ENCODE results near the gene ZNF343. TPM values are rescaled to one million over a fixed set of nuclear protein-coding genes. Genes with fewer than 3 reads are reported as not detected.

ZNF343 gene
- total RNA-seq, 1 experiment from 2014 or later, result 12.0 TPM

DNA sequence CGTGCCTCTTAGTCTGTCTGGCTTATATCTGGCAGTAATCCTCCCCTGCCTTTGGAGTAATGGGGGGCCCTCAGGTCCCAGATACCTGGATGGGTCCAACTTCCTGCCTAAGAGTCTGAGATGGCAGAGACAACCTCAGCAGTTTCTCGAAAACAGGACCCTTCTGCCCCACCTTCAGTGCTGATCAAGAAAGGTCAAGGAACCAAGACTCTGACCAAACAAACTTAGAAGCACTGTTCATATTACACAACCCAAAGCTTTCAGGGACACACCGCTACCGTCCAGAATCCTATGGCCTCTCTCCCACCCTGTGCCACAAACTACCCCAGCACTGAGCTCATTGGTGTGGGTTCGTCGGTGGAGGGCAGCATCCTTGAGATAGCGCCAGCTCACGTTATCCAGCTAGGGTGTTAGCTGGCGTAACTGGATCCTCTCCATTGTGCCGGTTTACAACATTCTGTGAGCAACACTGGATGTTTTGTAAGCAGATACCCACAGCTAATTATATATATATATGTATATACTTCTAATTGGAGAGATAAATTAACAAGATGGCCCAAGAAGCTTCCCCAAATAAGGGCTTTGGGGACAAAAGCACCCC, 20.1 kb upstream of the ZNF343 start:
- POLR2A ChIA-PET, result no interaction called here
- no peak overlapping the region for H3K27ac ChIP-seq (ENCODE audit: low read depth, low read length)
- intact Hi-C loops (cut with micrococcal nuclease), result no loop called here
- DNase-seq (ENCODE audit: low read depth, low spot score), result no peak
- no peak overlapping the region for H3K4me2 ChIP-seq (ENCODE audit: low read length)
- H3K4me1 ChIP-seq (ENCODE audit: control insufficient read depth in 1 of 2, insufficient read depth in 2 of 2, low read length in 2 of 2), result peaks cover 3 to 16% of the 10 kb centered on the region in 2 experiments; a peak in 3 of 4 replicates
- no peaks in the 10 kb centered on the region for H3K79me2 ChIP-seq (ENCODE audit: insufficient read depth, low read length)
- no peaks in the 10 kb centered on the region for H3K9me3 ChIP-seq (ENCODE audit: control insufficient read depth in 1 of 2, insufficient read depth in 1 of 2, low read depth in 1 of 2, low read length in 2 of 2)
- no peaks in the 10 kb centered on the region for H4K20me1 ChIP-seq (ENCODE audit: insufficient read depth)
- no peaks in the 10 kb centered on the region for H3K27me3 ChIP-seq (ENCODE audit: insufficient read depth, low read length)
- no peak overlapping the region for H3K4me3 ChIP-seq (replicated peaks in 1 of 2; ENCODE audit: low read depth in 1 of 2, low read length in 2 of 2)
- no TSS peak for BruUV-seq (replicated peaks)
- H3K9ac ChIP-seq (ENCODE audit: low read length), result no peak overlapping the region
- RAD21 ChIA-PET (ENCODE audit: low non-redundant PET in 1 of 2, low total read pairs in 2 of 2, uncharacterized antibody in 2 of 2, unreplicated experiment in 2 of 2), result no interaction called here
- CTCF ChIA-PET, result interaction anchor here (1.3 kb wide), 1 partner anchor 119 kb away, joined by 3 read pairs; no protein-coding TSS in a partner anchor
- TF ChIP-seq ZNF274 (IDR thresholded peaks at IDR 0.05; ENCODE audit: low read depth, low read length) (no peak), EGR1 (IDR thresholded peaks at IDR 0.05; ENCODE audit: low read depth) (no peak), EZH2 (IDR thresholded peaks at IDR 0.05) (no peak), POLR2A (IDR thresholded peaks at IDR 0.05; ENCODE audit: borderline replicate concordance, extremely low read depth, insufficient read depth, insufficient read length) (no peak), JUND (IDR thresholded peaks at IDR 0.05) (no peak), SRF (IDR thresholded peaks at IDR 0.05; ENCODE audit: low read depth) (no peak), SP1 (IDR thresholded peaks at IDR 0.05; ENCODE audit: low read depth) (no peak), CEBPB (IDR thresholded peaks at IDR 0.05; ENCODE audit: low read depth) (no peak), POLR2AphosphoS5 (IDR thresholded peaks at IDR 0.05; ENCODE audit: low read depth, low read length) (no peak)
- TF ChIP-seq, protein P1, sequence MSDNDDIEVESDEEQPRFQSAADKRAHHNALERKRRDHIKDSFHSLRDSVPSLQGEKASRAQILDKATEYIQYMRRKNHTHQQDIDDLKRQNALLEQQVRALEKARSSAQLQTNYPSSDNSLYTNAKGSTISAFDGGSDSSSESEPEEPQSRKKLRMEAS (IDR thresholded peaks at IDR 0.05), result no peak
- TF ChIP-seq, protein P2, sequence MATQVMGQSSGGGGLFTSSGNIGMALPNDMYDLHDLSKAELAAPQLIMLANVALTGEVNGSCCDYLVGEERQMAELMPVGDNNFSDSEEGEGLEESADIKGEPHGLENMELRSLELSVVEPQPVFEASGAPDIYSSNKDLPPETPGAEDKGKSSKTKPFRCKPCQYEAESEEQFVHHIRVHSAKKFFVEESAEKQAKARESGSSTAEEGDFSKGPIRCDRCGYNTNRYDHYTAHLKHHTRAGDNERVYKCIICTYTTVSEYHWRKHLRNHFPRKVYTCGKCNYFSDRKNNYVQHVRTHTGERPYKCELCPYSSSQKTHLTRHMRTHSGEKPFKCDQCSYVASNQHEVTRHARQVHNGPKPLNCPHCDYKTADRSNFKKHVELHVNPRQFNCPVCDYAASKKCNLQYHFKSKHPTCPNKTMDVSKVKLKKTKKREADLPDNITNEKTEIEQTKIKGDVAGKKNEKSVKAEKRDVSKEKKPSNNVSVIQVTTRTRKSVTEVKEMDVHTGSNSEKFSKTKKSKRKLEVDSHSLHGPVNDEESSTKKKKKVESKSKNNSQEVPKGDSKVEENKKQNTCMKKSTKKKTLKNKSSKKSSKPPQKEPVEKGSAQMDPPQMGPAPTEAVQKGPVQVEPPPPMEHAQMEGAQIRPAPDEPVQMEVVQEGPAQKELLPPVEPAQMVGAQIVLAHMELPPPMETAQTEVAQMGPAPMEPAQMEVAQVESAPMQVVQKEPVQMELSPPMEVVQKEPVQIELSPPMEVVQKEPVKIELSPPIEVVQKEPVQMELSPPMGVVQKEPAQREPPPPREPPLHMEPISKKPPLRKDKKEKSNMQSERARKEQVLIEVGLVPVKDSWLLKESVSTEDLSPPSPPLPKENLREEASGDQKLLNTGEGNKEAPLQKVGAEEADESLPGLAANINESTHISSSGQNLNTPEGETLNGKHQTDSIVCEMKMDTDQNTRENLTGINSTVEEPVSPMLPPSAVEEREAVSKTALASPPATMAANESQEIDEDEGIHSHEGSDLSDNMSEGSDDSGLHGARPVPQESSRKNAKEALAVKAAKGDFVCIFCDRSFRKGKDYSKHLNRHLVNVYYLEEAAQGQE (IDR thresholded peaks at IDR 0.05; ENCODE audit: low read depth), result no peak
- H2AFZ ChIP-seq (ENCODE audit: low read depth, low read length, poor library complexity, severe bottlenecking), result no peak overlapping the region
- ATAC-seq, result no peak
- no peaks in the 10 kb centered on the region for H3K36me3 ChIP-seq (ENCODE audit: control insufficient read depth in 1 of 2, insufficient read depth in 2 of 2, low read length in 2 of 2)
- H3K9me2 ChIP-seq (ENCODE audit: insufficient read depth), result no peaks in the 10 kb centered on the region
